SK-N-SH (cell line): ENCODE results near the gene ZBTB17. TPM values are rescaled to one million over a fixed set of nuclear protein-coding genes. Genes with fewer than 3 reads are reported as not detected.

Source experiments
- CTCF ChIA-PET: fragments of 300-600, 350-600 bp; formaldehyde crosslinking; extraction: SDS; loops from one replicate; lab custom pipeline; 2021; lab: Yijun Ruan, JAX
- POLR2A ChIA-PET: fragments of 350-600 bp; sonication (Branson Sonifier 250); formaldehyde crosslinking; extraction: SDS; loops from one replicate; lab custom pipeline; 2020; ENCODE audit warnings: antibody characterized with exemption, inconsistent platforms; lab: Yijun Ruan, JAX
- DNase-seq: peaks from one replicate; pipeline ENCODE4 v3.0.0; 2012
- H2AFZ ChIP-seq: fragments of 200-600 bp; sonication (generic); 2 replicates; pipeline ENCODE4 v1.8.1; 2016; ENCODE audit warnings: antibody characterized with exemption, mild to moderate bottlenecking, low read depth
- H3F3A ChIP-seq: fragments of 200-600 bp; sonication (generic); replicated peaks from 2 replicates; pipeline ENCODE3; 2016; ENCODE audit warnings: antibody characterized with exemption, mild to moderate bottlenecking; ENCODE audit not compliant: insufficient read depth
- H3K27ac ChIP-seq, 2 experiments: fragments of 200-500 bp in 1 of 2; fragments of 200-600 bp in 1 of 2; sonication (Bioruptor generic) in 1 of 2; sonication (generic), shearing (Covaris generic) in 1 of 2; 2 replicates each; pipeline versions ENCODE4 v1.5.1 to v1.6.1; 2014 to 2016; ENCODE audit warnings: low read depth in 2 of 2, inconsistent platforms in 1 of 2, low read length in 1 of 2, mild to moderate bottlenecking in 1 of 2, mixed read lengths in 1 of 2
- H3K27me3 ChIP-seq: fragments of 200-600 bp; sonication (generic), shearing (Covaris generic); 2 replicates; pipeline ENCODE4 v1.6.1; 2016; ENCODE audit warnings: mixed run types; ENCODE audit not compliant: insufficient read depth
- H3K36me3 ChIP-seq, 2 experiments: fragments of 200-500 bp in 1 of 2; fragments of 200-600 bp in 1 of 2; sonication (Bioruptor generic) in 1 of 2; sonication (generic) in 1 of 2; replicated peaks in 1 of 2; 2 replicates each; pipeline versions ENCODE3 to v1.5.1; 2014 to 2016; ENCODE audit warnings: low read length in 1 of 2, mild to moderate bottlenecking in 1 of 2; ENCODE audit not compliant: insufficient read depth in 2 of 2, control insufficient read depth in 1 of 2
- H3K4me1 ChIP-seq, 2 experiments: fragments of 200-500 bp in 1 of 2; fragments of 200-600 bp in 1 of 2; sonication (Bioruptor generic) in 1 of 2; sonication (generic), shearing (Covaris generic) in 1 of 2; 2 replicates each; pipeline versions ENCODE4 v1.5.1 to v1.6.1; 2014 to 2016; ENCODE audit warnings: low read depth in 1 of 2, low read length in 1 of 2, mixed run types in 1 of 2; ENCODE audit not compliant: insufficient read depth in 2 of 2, control insufficient read depth in 1 of 2
- H3K4me2 ChIP-seq: fragments of 200-600 bp; sonication (generic), shearing (Covaris generic); 2 replicates; pipeline ENCODE4 v1.6.1; 2017; ENCODE audit warnings: mixed run types
- H3K4me3 ChIP-seq, 2 experiments: fragments of 200-500 bp in 1 of 2; fragments of 200-600 bp in 1 of 2; sonication (Bioruptor generic) in 1 of 2; sonication (generic), shearing (Covaris generic) in 1 of 2; 2 replicates each; pipeline versions ENCODE4 v1.5.1 to v1.8.1; 2014 to 2016; ENCODE audit warnings: low read depth in 2 of 2, inconsistent platforms in 1 of 2, low read length in 1 of 2, mild to moderate bottlenecking in 1 of 2, mixed read lengths in 1 of 2, moderate library complexity in 1 of 2
- H3K79me2 ChIP-seq: fragments of 200-600 bp; sonication (generic); 2 replicates; pipeline ENCODE4 v1.8.1; 2017; ENCODE audit warnings: mild to moderate bottlenecking; ENCODE audit not compliant: insufficient read depth
- H3K9ac ChIP-seq: fragments of 200-600 bp; sonication (generic); 2 replicates; pipeline ENCODE4 v1.6.1; 2017; ENCODE audit warnings: mixed run types
- H3K9me2 ChIP-seq: fragments of 200-600 bp; sonication (generic); 2 replicates; pipeline ENCODE4 v1.6.1; 2017; ENCODE audit warnings: mixed run types
- H3K9me3 ChIP-seq: fragments of 200-600 bp; sonication (generic); 2 replicates; pipeline ENCODE4 v1.6.1; 2017; ENCODE audit warnings: mixed run types, mild to moderate bottlenecking, moderate library complexity
- H4K20me1 ChIP-seq: fragments of 200-600 bp; sonication (generic); 2 replicates; pipeline ENCODE4 v1.6.1; 2017; ENCODE audit warnings: mild to moderate bottlenecking, mixed run types; ENCODE audit not compliant: insufficient read depth
- CHD2 ChIP-seq: fragments of 150-350 bp; IDR thresholded peaks from 2 replicates; pipeline ENCODE4 v1.6.1; 2018; ENCODE audit warnings: low read length; ENCODE audit not compliant: partially characterized antibody
- CTCF ChIP-seq: fragments of 200-600 bp; sonication (generic); IDR thresholded peaks from 2 replicates; pipeline ENCODE4 v1.6.1; 2017; ENCODE audit warnings: antibody characterized with exemption, mild to moderate bottlenecking, moderate library complexity
- FOSL2 ChIP-seq: IDR thresholded peaks from 2 replicates; pipeline ENCODE4 v1.4.0; 2012; ENCODE audit warnings: low read depth, mild to moderate bottlenecking, moderate library complexity, borderline replicate concordance
- GABPA ChIP-seq: IDR thresholded peaks from 2 replicates; pipeline ENCODE4 v1.4.0; 2012; ENCODE audit warnings: low read depth, mild to moderate bottlenecking
- GATA2 ChIP-seq: sonication (generic); formaldehyde crosslinking; IDR thresholded peaks from 2 replicates; pipeline ENCODE4 v1.5.0; 2020; ENCODE audit warnings: mild to moderate bottlenecking, missing genetic modification reagents
- IRF3 ChIP-seq: fragments of 150-350 bp; IDR thresholded peaks from 2 replicates; pipeline ENCODE4 v1.6.1; 2016; ENCODE audit warnings: mild to moderate bottlenecking, low read depth, low read length
- JUND ChIP-seq: IDR thresholded peaks from 2 replicates; pipeline ENCODE4 v1.4.0; 2012
- MEF2A ChIP-seq: IDR thresholded peaks from 2 replicates; pipeline ENCODE4 v1.4.0; 2012; ENCODE audit warnings: low read depth, borderline replicate concordance
- NRF1 ChIP-seq: IDR thresholded peaks from 2 replicates; pipeline ENCODE4 v1.6.1; 2012; ENCODE audit warnings: low read depth, mild to moderate bottlenecking, low read length
- PBX3 ChIP-seq: IDR thresholded peaks from 2 replicates; pipeline ENCODE4; 2012
- RCOR1 ChIP-seq: fragments of 150-350 bp; IDR thresholded peaks from 2 replicates; pipeline ENCODE4 v1.6.1; 2017; ENCODE audit warnings: antibody characterized with exemption, low read length
- SIN3A ChIP-seq: IDR thresholded peaks from 2 replicates; pipeline ENCODE4 v1.6.1; 2012; ENCODE audit warnings: low read depth, mild to moderate bottlenecking, low read length, moderate library complexity, borderline replicate concordance
- TCF12 ChIP-seq: IDR thresholded peaks from 2 replicates; pipeline ENCODE4 v1.4.0; 2012
- USF1 ChIP-seq: IDR thresholded peaks from 2 replicates; pipeline ENCODE4 v1.4.0; 2012; ENCODE audit warnings: low read depth, borderline replicate concordance
- WGBS: methylation state at CpG from one replicate; pipeline ENCODE4 v1.1.6; 2017; ENCODE audit warnings: low lambda C conversion rate; 5-methylcytosine and 5-hydroxymethylcytosine counted together
- polyA plus RNA-seq, 3 experiments: library from polyadenylated mRNA; depleted of rRNA; stranded (reverse); fragments of >200 nt; gene quantifications; 2 replicates each; pipeline ENCODE4 v1.2.3, GENCODE V29; 2012

ZBTB17 gene
- polyA plus RNA-seq, 1 of the 3 experiments (the other 2 are of a cell fraction): 56.4 TPM

GRCh38 chr1:15938628-15939161 is 37.2 kb downstream of the ZBTB17 start:
- TF ChIP-seq RCOR1 (no peak), SIN3A (no peak), JUND (no peak), MEF2A (no peak), GATA2 (CRISPR knock-in tag) (no peak), USF1 (no peak), TCF12 (no peak), GABPA (no peak), PBX3 (no peak), NRF1 (no peak), CHD2 (no peak), IRF3 (no peak)
- H3K9ac ChIP-seq: no peak overlapping the region
- H3K27me3 ChIP-seq: no peaks in the 10 kb centered on the region
- no peak overlapping the region for H2AFZ ChIP-seq
- no peak overlapping the region for H3K4me2 ChIP-seq
- H3K9me3 ChIP-seq: no peaks in the 10 kb centered on the region
- ChIA-PET POLR2A (interaction anchor here (0.7 to 1.0 kb wide), 2 partner anchors 9 to 89 kb away, joined by 4 read pairs; no protein-coding TSS in a partner anchor), CTCF (interaction anchor here (0.6 to 2.5 kb wide), 5 partner anchors 13 to 147 kb away, joined by 3 to 9 read pairs (median 3); no protein-coding TSS in a partner anchor)
- no peak overlapping the region for H3K4me3 ChIP-seq
- peak overlapping the region; percentile 52 to 94; a peak in 3 of 4 replicates for H3K27ac ChIP-seq
- H3K79me2 ChIP-seq: peaks cover 3% of the 10 kb centered on the region; the same call in 1 of the 2 replicates
- DNase-seq: no peak
- H3K9me2 ChIP-seq: no peaks in the 10 kb centered on the region
- peaks cover 30 to 77% of the 10 kb centered on the region in 2 experiments for H3K36me3 ChIP-seq
- H3F3A ChIP-seq: peaks cover 30% of the 10 kb centered on the region
- no peaks in the 10 kb centered on the region for H4K20me1 ChIP-seq
- peaks cover 0 to 54% of the 10 kb centered on the region in 2 experiments; a peak in 3 of 4 replicates for H3K4me1 ChIP-seq
- WGBS: 93% methylated on average over 8 of the region's 8 CpGs

GRCh38 chr1:15937706-15938168 is 38.2 kb downstream of the ZBTB17 start:
- POLR2A ChIA-PET: no interaction called here
- WGBS: 78% methylated on average over 6 of the region's 14 CpGs
- Histone ChIP-seq H3K27me3 (no peaks in the 10 kb centered on the region), H3K4me2 (no peak overlapping the region), H4K20me1 (no peaks in the 10 kb centered on the region), H2AFZ (no peak overlapping the region), H3K4me3 (no peak overlapping the region), H3K9me2 (no peaks in the 10 kb centered on the region), H3F3A (peaks cover 30% of the 10 kb centered on the region), H3K9ac (peak overlapping the region; percentile 19; the same call in 1 of the 2 replicates), H3K9me3 (no peaks in the 10 kb centered on the region), H3K27ac (peak overlapping the region; percentile 45 to 94), H3K4me1 (peaks cover 0 to 54% of the 10 kb centered on the region in 2 experiments; a peak in 3 of 4 replicates), H3K36me3 (peaks cover 30 to 77% of the 10 kb centered on the region in 2 experiments), H3K79me2 (no peaks in the 10 kb centered on the region; the same call in 1 of the 2 replicates)
- CTCF ChIA-PET: interaction anchor here (1.4 to 2.5 kb wide), 3 partner anchors 14 to 146 kb away, joined by 3 to 9 read pairs (median 6); no protein-coding TSS in a partner anchor
- DNase-seq: no peak
- TF ChIP-seq FOSL2 (no peak), CTCF (peak; percentile 19; the same call in 1 of the 2 replicates)
- TF ChIP-seq, all 33 proteins: peak for 1
